NCI-H69 (cell line): Measurements from ENCODE around the gene A2ML1.
A peak's percentile ranks its signal among the peaks of the same experiment; 100 is the strongest.
"Not testable (repeated sequence)": the region's sequence is repeated elsewhere in the genome, so short reads cannot be mapped to it uniquely, and the experiment has no call there.

Experiments used
- DNase-seq: peaks from one replicate; lab custom pipeline; 2025; lab: John Stamatoyannopoulos, UW

Gene A2ML1

GRCh38 chr12:8907513-8907912 lies 85.1 kb downstream of the A2ML1 start:
- peak; percentile 15 for DNase-seq

GRCh38 chr12:8909752-8910151 lies 87.3 kb downstream of the A2ML1 start:
- DNase-seq, result no peak

GRCh38 chr12:8911606-8912268 lies 89.3 kb downstream of the A2ML1 start:
- no peak for DNase-seq

GRCh38 chr12:8912914-8913313 lies 90.5 kb downstream of the A2ML1 start:
- peak; percentile 62 for DNase-seq

GRCh38 chr12:8913702-8914032 lies 91.2 kb downstream of the A2ML1 start:
- peak; percentile 71 for DNase-seq

- DNase-seq, result peak; percentile 95
Observed at GRCh38 chr12:8914033-8914715, 91.8 kb downstream of the A2ML1 start, which contains the start of gene PHC1. TSS of gene PHC1 (plus strand) at chr12:8914509. CDS start at chr12:8917678, 3,169 bp downstream.

- DNase-seq, result peak; percentile 80
Observed at GRCh38 chr12:8914716-8915526, 92.5 kb downstream of the A2ML1 start.

- DNase-seq, result no peak
Observed at GRCh38 chr12:8916154-8916553, 93.7 kb downstream of the A2ML1 start.

- DNase-seq, result no peak
Observed at GRCh38 chr12:8917031-8917430, 94.6 kb downstream of the A2ML1 start.

- DNase-seq, result no peak
Observed at GRCh38 chr12:8917751-8918150, 95.3 kb downstream of the A2ML1 start.

- DNase-seq, result not testable (repeated sequence)
Observed at GRCh38 chr12:8919643-8920042, 97.2 kb downstream of the A2ML1 start.

- no peak for DNase-seq
Observed at GRCh38 chr12:8922544-8922943, 100.1 kb downstream of the A2ML1 start.
